ENCODE data around the gene CLCNKA. TPM values are rescaled to one million over a fixed set of nuclear protein-coding genes. Genes with fewer than 3 reads are reported as not detected.

CLCNKA gene
- total and polyA plus RNA-seq, 3 donors from 2014 or later = 6.5 to 9.9 (median 6.9) TPM

GRCh38 chr1:16013220-16013907 lies 8.5 kb upstream of the CLCNKA start:
- no peaks in the 10 kb centered on the region for H3K36me3 ChIP-seq (ENCODE audit: low read depth, missing control alignments)
- H3K9me3 ChIP-seq = no peaks in the 10 kb centered on the region
- WGBS, 2 donors = 21 to 22% methylated on average over 10 to 15 of the region's 28 CpGs
- H3K4me1 ChIP-seq = peaks cover 62% of the 10 kb centered on the region
- TF ChIP-seq POLR2A (IDR thresholded peaks at IDR 0.05) (no peak), CTCF (IDR thresholded peaks at IDR 0.05) (no peak)
- intact Hi-C loops (cut with DNase I; ENCODE audit: low total_unique reads) = no loop called here
- no peaks in the 10 kb centered on the region for H3K27me3 ChIP-seq
- peak overlapping the region; percentile 68 to 88 for H3K27ac ChIP-seq
- DNase-seq = peak; percentile 59
- peak overlapping the region; percentile 34 to 58 for H3K4me3 ChIP-seq

GRCh38 chr1:16013908-16014258 lies 8.0 kb upstream of the CLCNKA start:
- intact Hi-C loops (cut with DNase I; ENCODE audit: low total_unique reads) = no loop called here
- H3K27ac ChIP-seq = peak overlapping the region; percentile 68 to 88
- no peak overlapping the region for H3K4me3 ChIP-seq
- no peaks in the 10 kb centered on the region for H3K9me3 ChIP-seq
- H3K36me3 ChIP-seq (ENCODE audit: low read depth, missing control alignments) = no peaks in the 10 kb centered on the region
- H3K27me3 ChIP-seq = no peaks in the 10 kb centered on the region
- H3K4me1 ChIP-seq = peaks cover 67% of the 10 kb centered on the region
- no peak for TF ChIP-seq CTCF (IDR thresholded peaks at IDR 0.05)
- no peak for TF ChIP-seq POLR2A (IDR thresholded peaks at IDR 0.05)
- 33 to 59% methylated on average over 2 to 4 of the region's 4 CpGs for WGBS, 2 donors
- DNase-seq = no peak

DNA sequence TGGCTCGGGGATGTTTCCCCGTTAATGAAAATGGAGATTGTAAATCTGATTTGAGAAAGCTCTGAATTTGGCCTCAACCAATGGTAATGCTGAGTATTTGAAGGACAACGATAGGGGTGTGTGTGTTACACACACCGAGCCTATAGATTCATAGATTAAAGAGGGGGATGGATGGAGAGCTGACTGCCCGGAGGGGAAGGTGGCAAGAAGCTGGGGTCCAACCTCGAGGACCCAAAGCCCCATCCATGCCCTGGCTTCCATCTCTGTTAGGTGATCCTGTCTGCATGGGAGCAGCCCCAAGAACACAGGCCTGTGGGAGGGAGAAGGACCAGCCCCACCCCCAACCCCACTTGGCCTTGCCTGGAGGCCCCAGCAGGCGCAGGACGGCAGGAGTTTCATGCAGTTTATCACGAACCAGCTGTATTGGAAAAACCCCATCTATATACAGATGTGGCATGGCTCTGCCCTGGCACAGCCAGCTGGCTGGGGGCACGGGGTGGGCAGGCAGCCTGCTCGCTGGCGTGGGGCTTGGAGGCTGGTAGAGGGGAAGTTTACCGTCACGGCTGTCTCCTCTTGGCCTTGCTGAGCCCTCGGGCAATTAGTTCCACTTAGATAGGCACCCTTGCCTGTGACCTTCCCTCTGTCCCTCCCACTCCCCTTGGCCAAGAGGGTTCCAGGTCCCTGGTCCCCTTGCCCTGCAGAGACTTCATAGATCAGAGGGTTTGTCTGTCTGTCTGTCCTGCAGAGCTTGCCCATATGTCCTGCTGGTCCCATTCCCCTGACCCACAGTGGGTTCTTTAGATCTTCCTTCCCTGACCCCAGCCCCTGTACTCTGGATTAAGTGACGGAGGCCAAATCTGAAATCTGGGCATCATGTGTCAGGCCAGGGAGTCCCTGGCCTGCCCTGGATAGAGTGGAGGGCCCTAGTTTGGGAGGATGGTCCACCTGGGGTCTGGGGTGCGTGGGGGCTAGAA lies 7.0 kb upstream of the CLCNKA start:
- peak overlapping the region; percentile 68 to 88 for H3K27ac ChIP-seq
- peaks cover 74% of the 10 kb centered on the region for H3K4me1 ChIP-seq
- no peak for TF ChIP-seq CTCF (IDR thresholded peaks at IDR 0.05)
- no peak for TF ChIP-seq POLR2A (IDR thresholded peaks at IDR 0.05)
- H3K36me3 ChIP-seq (ENCODE audit: low read depth, missing control alignments) = no peaks in the 10 kb centered on the region
- no peaks in the 10 kb centered on the region for H3K27me3 ChIP-seq
- intact Hi-C loops (cut with DNase I; ENCODE audit: low total_unique reads) = no loop called here
- no peak overlapping the region for H3K4me3 ChIP-seq
- no peaks in the 10 kb centered on the region for H3K9me3 ChIP-seq
- 49 to 74% methylated on average over 7 to 17 of the region's 17 CpGs for WGBS, 2 donors
- peak; percentile 86 for DNase-seq

GRCh38 chr1:16015491-16015890 lies 6.3 kb upstream of the CLCNKA start:
- H3K4me1 ChIP-seq = peaks cover 74% of the 10 kb centered on the region
- 92 to 94% methylated on average over 18 to 25 of the region's 25 CpGs for WGBS, 2 donors
- no peak for TF ChIP-seq CTCF (IDR thresholded peaks at IDR 0.05)
- TF ChIP-seq POLR2A (IDR thresholded peaks at IDR 0.05) = no peak
- no peak for DNase-seq
- H3K27me3 ChIP-seq = no peaks in the 10 kb centered on the region
- intact Hi-C loops (cut with DNase I; ENCODE audit: low total_unique reads) = no loop called here
- no peaks in the 10 kb centered on the region for H3K9me3 ChIP-seq
- H3K36me3 ChIP-seq (ENCODE audit: low read depth, missing control alignments) = no peaks in the 10 kb centered on the region
- peak overlapping the region; percentile 68 to 88 for H3K27ac ChIP-seq
- no peak overlapping the region for H3K4me3 ChIP-seq

Measured in testis (tissue), 3 donors.